ENCODE data around the gene PAPOLB.

GRCh38 chr7:4876586-4876985, 14.8 kb upstream of the PAPOLB start:
- TF ChIP-seq POLR2A (IDR thresholded peaks at IDR 0.05): no peak
- TF ChIP-seq, protein P1, sequence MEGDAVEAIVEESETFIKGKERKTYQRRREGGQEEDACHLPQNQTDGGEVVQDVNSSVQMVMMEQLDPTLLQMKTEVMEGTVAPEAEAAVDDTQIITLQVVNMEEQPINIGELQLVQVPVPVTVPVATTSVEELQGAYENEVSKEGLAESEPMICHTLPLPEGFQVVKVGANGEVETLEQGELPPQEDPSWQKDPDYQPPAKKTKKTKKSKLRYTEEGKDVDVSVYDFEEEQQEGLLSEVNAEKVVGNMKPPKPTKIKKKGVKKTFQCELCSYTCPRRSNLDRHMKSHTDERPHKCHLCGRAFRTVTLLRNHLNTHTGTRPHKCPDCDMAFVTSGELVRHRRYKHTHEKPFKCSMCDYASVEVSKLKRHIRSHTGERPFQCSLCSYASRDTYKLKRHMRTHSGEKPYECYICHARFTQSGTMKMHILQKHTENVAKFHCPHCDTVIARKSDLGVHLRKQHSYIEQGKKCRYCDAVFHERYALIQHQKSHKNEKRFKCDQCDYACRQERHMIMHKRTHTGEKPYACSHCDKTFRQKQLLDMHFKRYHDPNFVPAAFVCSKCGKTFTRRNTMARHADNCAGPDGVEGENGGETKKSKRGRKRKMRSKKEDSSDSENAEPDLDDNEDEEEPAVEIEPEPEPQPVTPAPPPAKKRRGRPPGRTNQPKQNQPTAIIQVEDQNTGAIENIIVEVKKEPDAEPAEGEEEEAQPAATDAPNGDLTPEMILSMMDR (IDR thresholded peaks at IDR 0.05): no peak

Data from testis (tissue), 2 donors.